MM.1S (cell line): ENCODE data around the gene ZNF106.

Experiments used
- DNase-seq: peaks from one replicate; pipeline ENCODE4 v3.0.0-alpha.2; 2015
- H2AFZ ChIP-seq: fragments of 300-600 bp; sonication (generic); 2 replicates; pipeline ENCODE4 v1.6.0; 2016; ENCODE audit warnings: antibody characterized with exemption, low read length
- H3F3A ChIP-seq: fragments of 300-600 bp; sonication (generic); 2 replicates; pipeline ENCODE4 v1.6.1; 2016; ENCODE audit warnings: mild to moderate bottlenecking, antibody characterized with exemption, low read length, moderate library complexity, mixed read lengths; ENCODE audit not compliant: insufficient read depth
- H3K27ac ChIP-seq: fragments of 300-600 bp; sonication (generic); 2 replicates; pipeline ENCODE4 v1.5.1; 2016; ENCODE audit warnings: mild to moderate bottlenecking, low read length
- H3K27me3 ChIP-seq: fragments of 300-600 bp; sonication (generic); replicated peaks from 2 replicates; pipeline ENCODE4 v1.6.0; 2016; ENCODE audit warnings: low read length; ENCODE audit not compliant: insufficient read depth
- H3K36me3 ChIP-seq: fragments of 300-600 bp; sonication (generic); replicated peaks from 2 replicates; pipeline ENCODE4 v1.6.1; 2016; ENCODE audit warnings: mild to moderate bottlenecking, low read length, mixed read lengths; ENCODE audit not compliant: insufficient read depth
- H3K4me1 ChIP-seq: fragments of 300-600 bp; sonication (generic); 2 replicates; pipeline ENCODE4 v1.6.1; 2016; ENCODE audit warnings: low read length, mixed read lengths
- H3K4me2 ChIP-seq: fragments of 300-600 bp; sonication (generic); 2 replicates; pipeline ENCODE4 v1.6.0; 2016; ENCODE audit warnings: low read depth, low read length
- H3K4me3 ChIP-seq: fragments of 300-600 bp; sonication (generic); 2 replicates; pipeline ENCODE4 v1.5.1; 2016; ENCODE audit warnings: low read length, mixed read lengths
- H3K79me2 ChIP-seq: fragments of 300-600 bp; sonication (generic); 2 replicates; pipeline ENCODE4 v1.6.1; 2016; ENCODE audit warnings: mixed run types, low read length, mixed read lengths
- H3K9ac ChIP-seq: fragments of 300-600 bp; sonication (generic); 2 replicates; pipeline ENCODE4 v1.6.1; 2016; ENCODE audit warnings: low read length, mixed read lengths
- H3K9me2 ChIP-seq: fragments of 300-600 bp; sonication (generic); replicated peaks from 2 replicates; pipeline ENCODE4 v1.6.1; 2016; ENCODE audit warnings: mild to moderate bottlenecking, low read length, mixed read lengths; ENCODE audit not compliant: insufficient read depth
- H3K9me3 ChIP-seq: fragments of 300-600 bp; sonication (generic); replicated peaks from 2 replicates; pipeline ENCODE4 v1.6.1; 2016; ENCODE audit warnings: mild to moderate bottlenecking, low read length, mixed read lengths; ENCODE audit not compliant: insufficient read depth
- H4K20me1 ChIP-seq: fragments of 300-600 bp; sonication (generic); 2 replicates; pipeline ENCODE4 v1.6.1; 2016; ENCODE audit warnings: mild to moderate bottlenecking, low read length, moderate library complexity, mixed read lengths; ENCODE audit not compliant: insufficient read depth
- EZH2 ChIP-seq: fragments of 300-600 bp; sonication (generic); optimal IDR thresholded peaks from 2 replicates; pipeline ENCODE3; 2017; ENCODE audit warnings: low read depth, mild to moderate bottlenecking, antibody characterized with exemption, low read length, mixed read lengths
- EZH2phosphoT487 ChIP-seq: fragments of 300-600 bp; sonication (generic); IDR thresholded peaks from 2 replicates; pipeline ENCODE4 v1.6.1; 2018; ENCODE audit warnings: antibody characterized with exemption, low read length
- TF ChIP-seq, protein P1 (sequence below): fragments of 300-600 bp; sonication (generic); IDR thresholded peaks from 2 replicates; pipeline ENCODE4 v1.5.1; 2016; ENCODE audit warnings: antibody characterized with exemption, low read length, mixed read lengths

ZNF106 gene

DNA sequence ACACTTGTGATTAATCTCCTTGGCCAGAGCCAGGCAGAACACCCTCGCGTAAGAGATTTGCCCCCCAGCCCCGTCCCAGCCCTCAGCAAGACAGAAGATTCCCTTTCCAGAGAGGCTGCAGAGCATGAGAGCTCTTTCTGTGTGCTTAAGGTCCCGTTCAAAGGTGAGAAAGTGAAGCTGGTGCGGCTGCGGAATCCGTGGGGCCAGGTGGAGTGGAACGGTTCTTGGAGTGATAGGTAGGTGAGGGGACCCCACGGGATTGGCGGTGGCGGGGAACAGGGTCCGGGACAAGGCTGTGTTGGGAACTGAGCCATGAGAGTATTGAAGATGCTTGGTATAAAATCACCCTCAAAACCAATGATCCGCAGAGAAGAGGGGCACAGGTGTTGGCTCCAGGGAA, 96.8 kb downstream of the ZNF106 start:
- no peaks in the 10 kb centered on the region for H4K20me1 ChIP-seq
- no peaks in the 10 kb centered on the region for H3K4me1 ChIP-seq
- TF ChIP-seq, protein P1, sequence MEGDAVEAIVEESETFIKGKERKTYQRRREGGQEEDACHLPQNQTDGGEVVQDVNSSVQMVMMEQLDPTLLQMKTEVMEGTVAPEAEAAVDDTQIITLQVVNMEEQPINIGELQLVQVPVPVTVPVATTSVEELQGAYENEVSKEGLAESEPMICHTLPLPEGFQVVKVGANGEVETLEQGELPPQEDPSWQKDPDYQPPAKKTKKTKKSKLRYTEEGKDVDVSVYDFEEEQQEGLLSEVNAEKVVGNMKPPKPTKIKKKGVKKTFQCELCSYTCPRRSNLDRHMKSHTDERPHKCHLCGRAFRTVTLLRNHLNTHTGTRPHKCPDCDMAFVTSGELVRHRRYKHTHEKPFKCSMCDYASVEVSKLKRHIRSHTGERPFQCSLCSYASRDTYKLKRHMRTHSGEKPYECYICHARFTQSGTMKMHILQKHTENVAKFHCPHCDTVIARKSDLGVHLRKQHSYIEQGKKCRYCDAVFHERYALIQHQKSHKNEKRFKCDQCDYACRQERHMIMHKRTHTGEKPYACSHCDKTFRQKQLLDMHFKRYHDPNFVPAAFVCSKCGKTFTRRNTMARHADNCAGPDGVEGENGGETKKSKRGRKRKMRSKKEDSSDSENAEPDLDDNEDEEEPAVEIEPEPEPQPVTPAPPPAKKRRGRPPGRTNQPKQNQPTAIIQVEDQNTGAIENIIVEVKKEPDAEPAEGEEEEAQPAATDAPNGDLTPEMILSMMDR, result no peak
- TF ChIP-seq EZH2phosphoT487 (no peak), EZH2 (no peak)
- no peak overlapping the region for H3K4me2 ChIP-seq
- H3K27me3 ChIP-seq, result no peaks in the 10 kb centered on the region
- no peaks in the 10 kb centered on the region for H3K36me3 ChIP-seq
- no peaks in the 10 kb centered on the region for H3K79me2 ChIP-seq
- no peaks in the 10 kb centered on the region for H3K9me2 ChIP-seq
- H2AFZ ChIP-seq, result no peak overlapping the region
- no peak overlapping the region for H3K9ac ChIP-seq
- no peak for DNase-seq
- no peak overlapping the region for H3K27ac ChIP-seq
- no peaks in the 10 kb centered on the region for H3F3A ChIP-seq
- H3K9me3 ChIP-seq, result no peaks in the 10 kb centered on the region
- H3K4me3 ChIP-seq, result no peak overlapping the region

DNA sequence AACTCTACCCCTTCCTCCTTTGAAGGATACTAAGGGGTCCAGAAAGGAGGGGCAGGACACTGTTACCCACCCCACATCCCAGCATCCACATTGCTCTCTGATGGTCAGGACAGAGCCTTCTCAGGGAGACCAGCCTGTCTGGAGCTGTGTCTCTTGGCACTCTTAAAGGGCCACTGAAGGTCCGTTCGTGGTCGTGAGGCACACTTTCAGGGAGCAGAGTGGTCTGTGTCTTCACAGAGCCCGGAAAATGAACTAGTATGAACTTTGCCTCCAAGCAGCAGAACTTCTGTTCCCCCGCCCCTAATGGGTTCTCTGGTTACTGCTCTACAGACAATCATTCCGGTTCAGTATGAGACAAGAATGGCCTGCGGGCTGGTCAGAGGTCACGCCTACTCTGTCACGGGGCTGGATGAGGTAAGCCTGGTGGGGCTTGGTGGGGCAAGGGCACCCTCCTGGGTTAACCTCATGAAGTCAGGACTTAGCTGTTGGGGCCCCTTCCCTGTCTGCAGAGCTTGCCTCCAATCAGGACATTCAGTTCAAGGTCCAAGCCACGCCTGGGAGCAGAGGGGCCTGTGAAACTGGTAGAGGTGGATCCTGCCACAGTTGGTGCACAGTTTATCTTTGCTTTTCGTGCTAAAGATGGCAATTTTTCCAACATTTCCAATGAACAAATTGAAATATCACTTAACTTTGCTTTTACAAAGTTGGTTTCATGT, 98.5 kb downstream of the ZNF106 start:
- no peak overlapping the region for H3K9ac ChIP-seq
- no peak overlapping the region for H3K27ac ChIP-seq
- TF ChIP-seq EZH2 (no peak), EZH2phosphoT487 (no peak)
- TF ChIP-seq, protein P1, result no peak
- H3K36me3 ChIP-seq, result no peaks in the 10 kb centered on the region
- no peaks in the 10 kb centered on the region for H3F3A ChIP-seq
- no peaks in the 10 kb centered on the region for H4K20me1 ChIP-seq
- no peak overlapping the region for H2AFZ ChIP-seq
- H3K9me3 ChIP-seq, result no peaks in the 10 kb centered on the region
- H3K4me2 ChIP-seq, result no peak overlapping the region
- no peaks in the 10 kb centered on the region for H3K4me1 ChIP-seq
- no peaks in the 10 kb centered on the region for H3K9me2 ChIP-seq
- H3K27me3 ChIP-seq, result no peaks in the 10 kb centered on the region
- DNase-seq, result no peak
- H3K79me2 ChIP-seq, result no peaks in the 10 kb centered on the region
- H3K4me3 ChIP-seq, result no peak overlapping the region

DNA sequence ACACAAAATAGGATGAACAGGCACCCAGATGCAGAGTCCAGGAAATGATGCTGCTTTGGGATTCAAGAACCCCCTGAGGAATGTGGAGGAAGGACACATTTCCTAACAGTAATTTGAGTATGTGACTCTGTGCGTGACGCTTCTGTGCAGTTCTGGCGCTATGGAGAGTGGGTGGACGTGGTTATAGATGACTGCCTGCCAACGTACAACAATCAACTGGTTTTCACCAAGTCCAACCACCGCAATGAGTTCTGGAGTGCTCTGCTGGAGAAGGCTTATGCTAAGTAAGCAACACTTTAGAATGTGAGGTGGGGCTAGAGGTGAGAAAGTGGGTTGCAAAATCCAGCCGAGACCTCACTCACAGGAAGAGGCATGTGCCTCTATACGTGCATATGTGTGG, 103.3 kb downstream of the ZNF106 start:
- TF ChIP-seq EZH2phosphoT487 (no peak), EZH2 (no peak)
- TF ChIP-seq, protein P1, result no peak
- H3K27me3 ChIP-seq, result no peaks in the 10 kb centered on the region
- no peaks in the 10 kb centered on the region for H3F3A ChIP-seq
- no peak overlapping the region for H3K9ac ChIP-seq
- H3K4me3 ChIP-seq, result no peak overlapping the region
- H3K9me2 ChIP-seq, result no peaks in the 10 kb centered on the region
- H3K4me1 ChIP-seq, result no peaks in the 10 kb centered on the region
- no peak for DNase-seq
- no peaks in the 10 kb centered on the region for H4K20me1 ChIP-seq
- H3K27ac ChIP-seq, result no peak overlapping the region
- no peaks in the 10 kb centered on the region for H3K36me3 ChIP-seq
- no peaks in the 10 kb centered on the region for H3K79me2 ChIP-seq
- no peak overlapping the region for H3K4me2 ChIP-seq
- no peaks in the 10 kb centered on the region for H3K9me3 ChIP-seq
- H2AFZ ChIP-seq, result no peak overlapping the region
